ENCODE data around the gene DDX3X. TPM values are rescaled to one million over a fixed set of nuclear protein-coding genes. Genes with fewer than 3 reads are reported as not detected.
"Not testable (repeated sequence)": the region's sequence is repeated elsewhere in the genome, so short reads cannot be mapped to it uniquely, and the experiment has no call there.

Gene DDX3X
- total RNA-seq, 2 experiments from 2014 or later, result 75.1 to 85.0 TPM

- ChIA-PET POLR2A (no interaction called here), CTCF (ENCODE audit: unreplicated experiment) (no interaction called here)
- H3K4me2 ChIP-seq (ENCODE audit: low read length), result no peak overlapping the region
- no peak overlapping the region for H2AFZ ChIP-seq (ENCODE audit: low read length)
- no peak overlapping the region for H3K27ac ChIP-seq (ENCODE audit: low read depth, low read length, poor library complexity, severe bottlenecking)
- no TSS peak for BruUV-seq (replicated peaks)
- peaks cover 12% of the 10 kb centered on the region for H3K4me1 ChIP-seq (ENCODE audit: insufficient read depth, low read length, poor library complexity, severe bottlenecking)
- H3K79me2 ChIP-seq (ENCODE audit: insufficient read depth, low read depth, low read length), result no peaks in the 10 kb centered on the region
- H3K9me2 ChIP-seq (ENCODE audit: insufficient read depth, low read length), result no peaks in the 10 kb centered on the region
- H3K9me3 ChIP-seq (ENCODE audit: low read length), result no peaks in the 10 kb centered on the region
- DNase-seq (ENCODE audit: low spot score), result no peak
- intact Hi-C loops (cut with micrococcal nuclease; ENCODE audit: unreplicated experiment), result no loop called here
- TF ChIP-seq CTCF (conservative IDR thresholded peaks at IDR 0.05; ENCODE audit: low read length) (no peak), EZH2phosphoT487 (IDR thresholded peaks at IDR 0.05; ENCODE audit: borderline replicate concordance, low read depth, low read length) (no peak)
- H3K4me3 ChIP-seq (ENCODE audit: low read depth, low read length, poor library complexity, severe bottlenecking), result no peak overlapping the region
- peaks cover 20% of the 10 kb centered on the region for H3K36me3 ChIP-seq (ENCODE audit: insufficient read depth, low read length)
- H4K20me1 ChIP-seq (ENCODE audit: insufficient read depth, low read length), result no peaks in the 10 kb centered on the region
Observed at GRCh38 chrX:41353985-41354384, 20.0 kb downstream of the DDX3X start.

GRCh38 chrX:41369152-41369551 lies 35.2 kb downstream of the DDX3X start:
- Histone ChIP-seq H3K79me2 (ENCODE audit: insufficient read depth, low read depth, low read length) (no peaks in the 10 kb centered on the region), H3K27ac (ENCODE audit: low read depth, low read length, poor library complexity, severe bottlenecking) (no peak overlapping the region), H3K9me2 (ENCODE audit: insufficient read depth, low read length) (no peaks in the 10 kb centered on the region), H4K20me1 (ENCODE audit: insufficient read depth, low read length) (no peaks in the 10 kb centered on the region), H3K9me3 (ENCODE audit: low read length) (no peaks in the 10 kb centered on the region), H3K4me3 (ENCODE audit: low read depth, low read length, poor library complexity, severe bottlenecking) (no peak overlapping the region), H3K36me3 (ENCODE audit: insufficient read depth, low read length) (no peaks in the 10 kb centered on the region), H2AFZ (ENCODE audit: low read length) (no peak overlapping the region), H3K4me2 (ENCODE audit: low read length) (no peak overlapping the region), H3K4me1 (ENCODE audit: insufficient read depth, low read length, poor library complexity, severe bottlenecking) (no peaks in the 10 kb centered on the region)
- POLR2A ChIA-PET, result no interaction called here
- no TSS peak for BruUV-seq (replicated peaks)
- intact Hi-C loops (cut with micrococcal nuclease; ENCODE audit: unreplicated experiment), result no loop called here
- no peak for DNase-seq (ENCODE audit: low spot score)
- CTCF ChIA-PET (ENCODE audit: unreplicated experiment), result no interaction called here
- no peak for TF ChIP-seq EZH2phosphoT487 (IDR thresholded peaks at IDR 0.05; ENCODE audit: borderline replicate concordance, low read depth, low read length)
- TF ChIP-seq CTCF (conservative IDR thresholded peaks at IDR 0.05; ENCODE audit: low read length), result no peak

GRCh38 chrX:41371575-41371974 lies 37.6 kb downstream of the DDX3X start:
- H2AFZ ChIP-seq (ENCODE audit: low read length); H3K4me1 ChIP-seq (ENCODE audit: insufficient read depth, low read length, poor library complexity, severe bottlenecking); H3K4me2 ChIP-seq (ENCODE audit: low read length); H3K79me2 ChIP-seq (ENCODE audit: insufficient read depth, low read depth, low read length); intact Hi-C loops (cut with micrococcal nuclease; ENCODE audit: unreplicated experiment); CTCF ChIA-PET (ENCODE audit: unreplicated experiment); H3K9me3 ChIP-seq (ENCODE audit: low read length); H3K27ac ChIP-seq (ENCODE audit: low read depth, low read length, poor library complexity, severe bottlenecking); BruUV-seq (replicated peaks); H4K20me1 ChIP-seq (ENCODE audit: insufficient read depth, low read length); POLR2A ChIA-PET; H3K4me3 ChIP-seq (ENCODE audit: low read depth, low read length, poor library complexity, severe bottlenecking); DNase-seq (ENCODE audit: low spot score); H3K36me3 ChIP-seq (ENCODE audit: insufficient read depth, low read length); H3K9me2 ChIP-seq (ENCODE audit: insufficient read depth, low read length): not testable (repeated sequence)

All from OCI-LY7 (cell line).